Measurements from ENCODE around the gene ASIC3.
"Not testable (repeated sequence)": the region's sequence is repeated elsewhere in the genome, so short reads cannot be mapped to it uniquely, and the experiment has no call there.

Gene ASIC3

DNA sequence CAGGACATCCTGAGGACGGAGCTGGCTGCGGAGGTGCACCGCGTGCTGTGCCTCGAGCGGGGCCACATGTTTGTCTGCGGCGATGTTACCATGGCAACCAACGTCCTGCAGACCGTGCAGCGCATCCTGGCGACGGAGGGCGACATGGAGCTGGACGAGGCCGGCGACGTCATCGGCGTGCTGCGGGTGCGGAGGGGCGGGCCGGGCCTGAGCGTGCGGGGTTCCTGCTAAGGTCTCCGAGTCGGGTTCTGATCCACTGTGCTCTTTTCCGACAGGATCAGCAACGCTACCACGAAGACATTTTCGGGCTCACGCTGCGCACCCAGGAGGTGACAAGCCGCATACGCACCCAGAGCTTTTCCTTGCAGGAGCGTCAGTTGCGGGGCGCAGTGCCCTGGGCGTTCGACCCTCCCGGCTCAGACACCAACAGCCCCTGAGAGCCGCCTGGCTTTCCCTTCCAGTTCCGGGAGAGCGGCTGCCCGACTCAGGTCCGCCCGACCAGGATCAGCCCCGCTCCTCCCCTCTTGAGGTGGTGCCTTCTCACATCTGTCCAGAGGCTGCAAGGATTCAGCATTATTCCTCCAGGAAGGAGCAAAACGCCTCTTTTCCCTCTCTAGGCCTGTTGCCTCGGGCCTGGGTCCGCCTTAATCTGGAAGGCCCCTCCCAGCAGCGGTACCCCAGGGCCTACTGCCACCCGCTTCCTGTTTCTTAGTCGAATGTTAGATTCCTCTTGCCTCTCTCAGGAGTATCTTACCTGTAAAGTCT, 34.4 kb upstream of the ASIC3 start:
- no peak for FAIRE-seq
- no peak for DNase-seq (ENCODE audit: insufficient read length, low spot score)

DNA sequence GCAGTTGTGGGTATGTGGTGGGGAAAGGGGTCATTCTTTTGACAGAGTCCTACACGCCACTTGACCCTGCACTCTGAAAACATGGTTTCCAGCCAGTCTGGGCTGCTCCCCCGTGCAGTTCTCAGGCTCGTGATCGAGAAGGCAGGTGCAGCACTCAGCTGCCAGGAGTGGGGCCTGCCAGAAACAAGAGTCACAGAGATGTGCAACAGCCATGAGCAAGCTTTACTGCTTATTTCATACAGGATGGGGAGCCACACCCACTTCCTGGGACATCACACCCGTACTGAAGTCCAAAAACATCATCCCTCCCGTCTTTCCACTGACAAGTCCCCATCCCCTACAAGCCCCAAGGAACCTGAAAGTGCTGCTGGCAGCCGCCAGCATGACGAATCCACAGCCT, 33.4 kb upstream of the ASIC3 start:
- no peak for FAIRE-seq

DNA sequence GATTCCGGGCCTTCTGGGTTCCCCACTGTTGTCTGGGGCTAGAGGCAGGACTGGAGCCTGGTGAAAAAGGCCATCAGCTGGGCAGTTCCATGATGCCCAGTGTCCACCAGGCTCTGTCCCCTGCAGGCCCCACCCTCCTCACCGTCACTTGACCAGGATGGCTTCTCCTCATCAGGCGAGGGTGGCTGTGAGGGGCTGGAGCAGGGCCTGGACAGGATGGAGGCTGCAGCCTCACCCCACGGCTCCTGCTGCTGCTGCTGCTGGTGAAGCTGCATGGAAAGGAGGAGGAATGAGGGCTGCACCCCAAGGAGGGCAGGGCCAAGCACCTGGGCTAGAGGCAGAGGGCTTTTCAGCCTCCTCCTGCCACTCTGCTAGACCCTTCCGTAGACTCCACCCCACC, 32.4 kb upstream of the ASIC3 start:
- FAIRE-seq (no peak), DNase-seq (ENCODE audit: insufficient read length, low spot score) (no peak)

More for the DNA sequence above, 33.4 kb upstream of the ASIC3 start:
- no peak for DNase-seq (ENCODE audit: insufficient read length, low spot score)

DNA sequence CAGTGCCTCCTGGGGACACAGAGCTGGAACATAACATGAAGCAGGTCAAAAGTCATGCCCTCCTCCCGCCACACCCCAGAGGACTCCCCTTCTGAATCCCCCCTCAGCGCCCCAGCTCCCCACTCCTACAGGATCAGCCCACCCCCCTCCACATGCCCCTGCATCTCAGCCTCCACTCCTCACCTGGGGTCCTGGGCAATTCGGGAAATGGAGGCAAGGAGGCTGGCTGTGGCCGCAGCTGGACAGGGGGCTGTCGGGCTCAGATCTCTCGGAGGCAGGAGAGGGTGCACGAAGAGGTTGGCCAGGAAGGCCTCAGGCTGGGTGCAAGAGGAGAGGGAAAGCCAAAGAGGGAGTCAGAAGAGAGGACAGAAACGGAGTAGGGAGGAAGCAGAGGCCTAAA, 31.8 kb upstream of the ASIC3 start:
- DNase-seq (ENCODE audit: insufficient read length, low spot score) (no peak), FAIRE-seq (no peak)

DNA sequence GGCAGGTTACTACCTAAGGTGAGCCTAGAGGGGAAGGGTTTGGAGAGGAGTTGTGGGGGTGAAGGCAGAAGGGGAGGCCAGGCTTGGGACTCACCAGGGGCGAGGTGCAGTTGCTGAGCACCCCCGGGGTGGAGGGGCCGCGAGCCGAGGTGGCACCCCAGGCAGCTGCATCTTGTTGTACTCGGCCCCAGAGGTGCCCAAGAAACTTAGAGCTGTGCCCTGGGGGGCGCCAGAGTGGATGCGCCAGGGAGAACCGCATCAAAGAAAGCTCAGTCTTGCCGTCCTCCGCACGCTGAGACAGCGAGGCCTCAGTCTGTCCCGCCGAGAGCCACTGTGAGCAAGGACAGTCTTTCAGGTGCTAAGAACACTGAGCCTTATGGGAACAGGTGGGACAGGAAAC, 31.4 kb upstream of the ASIC3 start:
- DNase-seq (ENCODE audit: insufficient read length, low spot score) (no peak), FAIRE-seq (no peak)

DNA sequence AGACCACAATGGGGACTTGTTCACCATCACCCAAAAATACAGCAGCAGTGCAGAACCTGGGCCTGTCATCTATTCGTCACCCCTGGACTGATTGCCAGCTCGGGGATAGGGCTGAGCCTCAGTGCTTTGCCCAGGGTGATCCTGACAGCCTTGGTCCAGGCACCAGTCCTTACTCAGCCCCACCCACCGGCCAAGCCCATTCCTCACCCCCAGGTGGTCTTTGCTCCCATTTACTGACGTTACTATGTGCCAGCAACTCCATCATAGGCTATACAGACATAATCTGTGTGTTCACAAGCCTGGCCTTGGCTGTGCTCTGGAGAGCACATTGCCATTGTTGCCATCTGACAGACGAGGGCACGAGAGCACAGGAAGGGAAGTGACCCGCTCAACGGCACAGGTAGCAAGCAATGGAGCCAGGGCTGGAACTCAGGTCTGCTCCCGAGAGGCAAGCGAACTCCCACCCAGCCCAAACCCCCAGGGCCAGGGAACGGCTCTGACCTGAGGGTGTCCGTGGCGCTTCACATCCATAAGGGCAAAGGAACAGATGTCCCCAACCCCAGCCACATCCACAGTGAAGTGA, 30.9 kb upstream of the ASIC3 start:
- FAIRE-seq (no peak), DNase-seq (ENCODE audit: insufficient read length, low spot score) (no peak)

DNA sequence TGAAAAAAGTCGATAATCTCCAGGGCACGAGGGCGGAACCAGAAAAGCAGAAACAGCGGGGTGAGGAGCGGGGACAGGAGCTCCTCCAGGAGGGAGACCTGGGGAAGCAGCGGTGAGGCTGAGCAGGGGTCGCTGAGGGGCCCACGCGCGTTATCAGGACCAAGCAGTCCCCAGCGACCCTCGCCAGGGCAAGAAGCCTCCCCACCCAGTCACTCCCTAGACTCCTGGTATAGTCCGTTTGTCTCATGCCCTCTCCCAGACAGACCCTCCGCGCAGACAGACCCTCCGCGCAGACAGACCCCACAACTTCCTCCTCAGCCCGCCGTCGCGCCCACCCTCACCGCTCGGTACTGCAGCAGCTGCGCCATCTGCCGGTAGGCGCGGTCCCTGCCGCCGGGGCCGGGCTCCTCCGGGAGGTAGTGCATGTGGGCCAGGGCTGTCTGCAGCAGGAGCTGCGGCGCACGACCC, 30.3 kb upstream of the ASIC3 start:
- peak; percentile 63 for DNase-seq (ENCODE audit: insufficient read length, low spot score)
- FAIRE-seq: peak; percentile 44

DNA sequence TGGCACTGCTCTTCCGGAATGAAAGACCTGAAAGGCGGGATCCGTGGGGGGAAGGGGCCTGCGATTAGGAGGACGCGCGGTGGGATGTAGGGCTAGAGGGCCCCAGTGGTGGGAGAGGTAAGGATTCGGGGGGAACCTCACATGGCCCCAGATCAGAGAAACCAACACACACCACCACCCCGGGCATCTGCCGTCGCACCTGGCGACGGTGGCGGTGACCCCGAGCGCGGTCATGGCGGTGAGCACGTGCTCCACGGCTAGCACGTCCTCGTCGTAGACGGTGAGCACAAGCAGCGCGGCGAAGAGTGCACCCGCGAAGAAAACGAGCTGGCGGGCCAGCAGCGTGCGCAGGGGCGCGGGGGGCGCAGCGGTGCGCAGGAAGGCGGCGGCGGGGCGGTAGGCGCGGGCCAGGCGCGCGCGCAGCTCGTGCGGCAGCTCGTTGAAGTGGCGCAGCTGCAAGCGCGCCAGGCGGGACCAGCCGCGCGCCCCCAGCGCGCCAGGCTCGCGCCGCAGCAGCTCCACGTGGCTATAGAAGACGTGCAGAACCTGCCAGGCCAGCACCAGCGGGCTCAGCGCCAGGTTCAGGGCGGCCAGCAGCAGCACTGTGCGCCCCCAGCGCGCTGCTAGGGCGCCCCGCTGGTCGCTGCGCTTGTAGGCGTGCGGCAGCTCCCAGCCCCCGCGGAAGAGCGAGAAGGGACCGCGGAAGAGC, 29.8 kb upstream of the ASIC3 start:
- no peak for DNase-seq (ENCODE audit: insufficient read length, low spot score)
- no peak for FAIRE-seq

DNA sequence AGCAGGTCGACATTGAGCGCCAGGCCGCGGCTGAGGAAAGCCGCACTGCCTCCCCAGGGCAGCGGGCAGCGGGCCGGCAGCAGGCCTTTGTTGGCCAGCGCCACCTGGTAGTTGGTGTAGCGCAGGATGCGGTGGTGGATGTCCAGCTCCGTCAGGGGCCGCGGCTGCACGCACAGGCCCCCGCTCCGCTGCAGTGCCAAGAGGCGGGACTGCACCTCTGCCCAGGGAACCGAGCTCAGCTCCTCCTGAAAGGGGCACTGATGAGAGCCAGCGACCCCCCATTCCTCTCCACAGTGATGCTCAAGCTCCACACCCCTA, 29.2 kb upstream of the ASIC3 start:
- FAIRE-seq (no peak), DNase-seq (ENCODE audit: insufficient read length, low spot score) (no peak)

DNA sequence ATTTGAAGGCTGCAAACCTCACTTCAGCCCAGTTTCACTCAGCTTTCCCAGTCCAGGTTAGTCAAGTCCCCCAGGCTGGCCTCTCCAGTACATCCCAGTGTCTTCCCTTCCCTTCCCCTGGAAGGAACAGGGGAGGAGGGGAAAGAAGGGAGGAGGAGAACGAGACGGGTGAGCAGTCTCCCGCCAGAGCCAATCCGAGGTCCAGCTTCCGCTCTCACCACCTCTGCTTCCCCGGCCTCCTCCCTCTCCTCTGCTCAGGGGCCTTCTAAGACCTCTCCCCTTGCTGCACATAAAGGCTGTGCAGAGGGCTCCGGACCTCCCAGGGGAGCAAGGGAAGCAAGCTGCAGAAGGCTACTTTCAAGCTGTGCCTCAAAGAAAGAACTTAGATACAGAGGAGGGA, 28.1 kb upstream of the ASIC3 start:
- no peak for FAIRE-seq
- no peak for DNase-seq (ENCODE audit: insufficient read length, low spot score)

DNA sequence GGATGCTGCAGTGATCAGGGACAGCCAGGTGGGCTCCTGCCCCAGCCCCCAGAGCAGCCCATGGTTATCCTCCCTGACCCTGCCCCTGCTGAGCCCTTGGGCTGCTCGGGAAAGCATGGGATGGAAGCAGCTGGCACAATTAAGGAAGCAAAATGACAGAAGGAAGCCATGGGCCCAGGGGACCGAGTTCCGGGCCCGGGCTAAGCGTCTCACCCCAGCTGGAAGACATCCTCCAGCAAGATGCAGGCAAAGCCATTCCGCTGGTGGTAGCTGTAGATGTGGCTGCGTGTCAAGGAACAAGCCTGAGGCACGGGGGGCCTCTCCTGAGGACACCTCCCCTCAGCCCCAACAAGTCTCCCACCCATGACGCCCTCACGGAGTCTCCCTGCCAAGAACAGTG, 25.1 kb upstream of the ASIC3 start:
- no peak for FAIRE-seq
- no peak for DNase-seq (ENCODE audit: insufficient read length, low spot score)

DNA sequence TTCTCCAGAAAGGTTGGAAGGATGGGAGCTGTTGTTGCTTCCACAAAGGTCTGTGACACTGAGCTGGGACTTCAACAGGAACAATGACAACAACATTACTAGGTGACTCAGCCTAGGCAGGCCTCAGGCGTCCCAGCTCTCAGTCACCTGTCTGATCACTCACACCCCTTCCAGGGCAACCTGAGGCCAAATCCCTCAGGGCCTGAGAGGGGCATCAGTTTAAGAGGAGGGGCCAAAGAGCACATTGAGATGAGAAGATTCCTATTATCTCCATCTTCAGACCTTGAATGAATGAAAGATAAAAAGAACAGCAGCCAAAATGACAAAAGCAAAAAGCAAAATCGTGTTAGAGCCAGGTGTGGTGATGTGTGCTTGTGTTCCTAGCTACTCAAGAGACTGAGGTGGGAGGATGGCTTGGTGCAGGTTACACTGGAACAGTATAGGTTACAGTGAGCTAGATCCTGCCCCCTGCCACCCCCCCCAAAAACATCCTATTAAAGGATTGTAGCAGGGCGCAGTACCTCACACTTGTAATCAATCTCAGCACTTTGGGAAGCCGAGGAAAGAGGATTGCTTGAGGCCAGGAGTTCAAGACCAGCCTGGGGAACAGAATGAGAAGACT, 23.8 kb upstream of the ASIC3 start, which contains the start of gene ATG9B:
Gene ATG9B (minus strand): TSS at position 60 of the 622 bp plus-strand sequence. CDS start 71 bp downstream, outside the sequence.
- DNase-seq (ENCODE audit: insufficient read length, low spot score): no peak
- no peak for FAIRE-seq

DNA sequence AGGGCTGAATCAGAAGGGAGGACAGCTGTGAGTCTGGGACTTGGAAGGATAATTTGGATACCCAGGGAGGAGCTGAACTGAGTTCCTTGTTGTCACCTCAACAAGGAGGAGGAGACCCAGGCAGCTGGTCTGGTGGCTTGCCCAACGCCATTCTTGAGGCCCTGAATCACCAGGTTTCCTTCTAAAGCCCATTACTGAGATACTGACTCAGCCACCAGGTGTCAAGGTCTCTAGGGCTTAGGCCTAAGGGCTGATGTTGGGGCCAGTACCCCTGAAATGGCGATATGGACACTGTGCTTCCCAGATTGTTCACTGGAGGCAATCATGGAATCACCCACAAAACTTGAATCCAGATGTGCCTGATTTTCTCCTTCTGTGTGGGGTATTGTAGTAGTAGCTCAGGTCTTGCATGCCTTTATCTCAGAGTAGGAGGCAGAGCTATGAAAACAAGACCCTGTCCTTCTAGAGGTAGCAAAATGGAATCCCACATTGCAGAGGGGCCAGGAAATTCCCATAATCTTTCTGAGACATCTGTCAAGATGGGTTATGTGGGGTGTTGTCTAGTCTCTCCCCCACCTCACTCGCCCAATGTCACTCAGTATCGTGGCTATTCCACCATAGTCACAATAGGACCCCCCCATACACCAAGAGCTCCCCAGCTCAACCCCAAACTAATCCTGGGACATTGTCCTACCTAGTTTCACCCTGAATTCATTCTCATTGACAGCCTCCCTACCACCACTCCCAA, 22.2 kb upstream of the ASIC3 start:
- no peak for FAIRE-seq
- no peak for DNase-seq (ENCODE audit: insufficient read length, low spot score)

DNA sequence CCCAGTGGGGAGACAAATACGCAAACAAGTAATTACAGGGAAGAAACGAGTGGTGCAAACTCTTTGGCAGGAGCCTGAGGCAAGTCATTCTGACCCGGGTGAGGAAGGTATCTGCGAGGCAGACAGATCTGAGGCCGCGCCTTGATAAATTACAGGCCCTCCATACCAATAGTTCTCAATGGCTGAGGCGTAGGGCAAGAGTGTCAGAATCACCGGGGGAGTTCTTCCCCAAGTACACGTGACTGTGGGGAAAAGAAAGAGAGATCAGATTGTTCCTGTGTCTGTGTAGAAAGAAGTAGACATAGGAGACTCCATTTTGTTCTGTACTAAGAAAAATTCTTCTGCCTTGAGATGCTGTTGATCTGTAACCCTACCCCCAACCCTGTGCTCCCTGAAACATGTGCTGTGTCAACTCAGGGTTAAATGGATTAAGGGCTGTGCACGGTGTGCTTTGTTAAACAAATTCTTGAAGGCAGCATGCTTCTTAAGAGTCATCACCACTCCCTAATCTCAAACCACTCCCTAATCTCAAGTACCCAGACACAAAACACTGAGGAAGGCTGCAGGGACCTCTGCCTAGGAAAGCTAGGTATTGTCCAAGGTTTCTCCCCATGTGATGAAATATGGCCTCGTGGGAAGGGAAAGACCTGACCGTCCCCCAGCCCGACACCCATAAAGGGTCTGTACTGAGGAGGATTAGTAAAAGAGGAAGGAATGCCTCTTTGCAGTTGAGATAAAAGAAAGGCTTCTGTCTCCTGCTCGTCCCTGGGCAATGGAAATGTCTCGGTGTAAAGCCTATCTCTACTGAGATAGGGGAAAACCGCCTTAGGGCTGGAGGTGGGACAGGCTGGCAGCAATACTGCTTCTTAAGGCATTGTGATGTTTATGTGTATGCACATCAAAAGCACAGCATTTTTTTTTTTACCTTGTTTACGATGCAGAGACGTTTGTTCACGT, 21.3 kb upstream of the ASIC3 start:
- FAIRE-seq; DNase-seq (ENCODE audit: insufficient read length, low spot score): not testable (repeated sequence)

DNA sequence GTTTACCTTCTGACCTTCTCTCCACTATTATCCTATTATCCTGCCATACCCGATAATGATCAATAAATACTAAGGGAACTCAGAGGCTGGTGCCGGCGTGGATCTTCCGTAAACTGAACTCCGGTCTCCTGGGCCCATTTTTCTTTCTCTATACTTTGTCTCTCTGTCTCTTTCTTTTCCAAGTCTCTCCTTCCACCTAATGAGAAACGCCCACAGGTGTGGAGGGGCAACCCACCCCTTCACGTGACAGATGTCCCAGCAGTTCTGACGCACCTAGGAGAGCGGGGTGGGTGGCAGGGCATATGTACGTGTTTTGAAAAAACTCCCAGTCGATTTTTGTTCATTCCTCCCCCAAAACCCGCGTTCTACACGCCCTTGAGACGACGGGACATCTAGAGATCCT, 20.6 kb upstream of the ASIC3 start:
- not testable (repeated sequence) for DNase-seq (ENCODE audit: insufficient read length, low spot score); FAIRE-seq

DNA sequence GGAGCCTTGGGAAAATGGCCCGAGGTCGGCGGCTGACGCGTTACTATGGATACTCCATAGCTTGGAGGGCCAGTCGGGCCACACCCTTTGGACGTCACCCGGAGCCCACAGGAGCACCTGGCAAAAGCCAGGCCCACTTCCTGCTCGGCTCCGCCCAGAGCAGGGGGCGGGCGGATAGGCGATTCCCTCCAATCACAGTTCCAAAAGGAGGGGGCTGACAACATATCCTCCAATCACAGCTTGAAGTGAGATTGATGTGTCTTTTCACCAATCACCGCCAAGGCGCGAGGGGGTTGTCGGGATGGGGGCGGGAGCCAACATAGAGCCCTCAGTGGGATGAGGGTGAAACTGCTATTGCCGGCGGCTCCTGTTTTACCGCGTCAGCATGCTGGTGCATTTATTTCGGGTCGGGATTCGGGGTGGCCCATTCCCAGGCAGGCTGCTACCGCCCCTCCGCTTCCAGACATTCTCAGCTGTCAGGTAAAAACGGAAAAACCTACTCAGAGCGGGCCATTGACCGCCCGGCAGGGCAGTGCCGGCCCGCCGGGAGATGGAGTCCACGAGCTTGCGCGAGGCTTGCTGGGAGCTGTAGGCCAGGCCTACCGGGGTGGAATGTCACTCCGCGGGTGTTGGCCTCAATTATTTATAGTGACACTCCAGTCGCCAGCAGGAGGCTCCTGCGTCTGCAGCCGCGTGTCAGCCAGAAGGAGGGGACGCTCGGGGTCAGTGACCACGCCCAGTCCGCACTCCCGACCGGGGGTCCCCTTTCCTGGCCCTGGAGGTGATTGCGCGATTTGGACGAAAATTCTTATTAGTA, 20.0 kb upstream of the ASIC3 start, which contains the start of gene ABCB8:
Gene ABCB8 (plus strand): TSS at position 320 of the 817 bp plus-strand sequence. CDS start 66 bp downstream, at position 386.
- peak; percentile 99 for DNase-seq (ENCODE audit: insufficient read length, low spot score)
- FAIRE-seq: peak; percentile 26

DNA sequence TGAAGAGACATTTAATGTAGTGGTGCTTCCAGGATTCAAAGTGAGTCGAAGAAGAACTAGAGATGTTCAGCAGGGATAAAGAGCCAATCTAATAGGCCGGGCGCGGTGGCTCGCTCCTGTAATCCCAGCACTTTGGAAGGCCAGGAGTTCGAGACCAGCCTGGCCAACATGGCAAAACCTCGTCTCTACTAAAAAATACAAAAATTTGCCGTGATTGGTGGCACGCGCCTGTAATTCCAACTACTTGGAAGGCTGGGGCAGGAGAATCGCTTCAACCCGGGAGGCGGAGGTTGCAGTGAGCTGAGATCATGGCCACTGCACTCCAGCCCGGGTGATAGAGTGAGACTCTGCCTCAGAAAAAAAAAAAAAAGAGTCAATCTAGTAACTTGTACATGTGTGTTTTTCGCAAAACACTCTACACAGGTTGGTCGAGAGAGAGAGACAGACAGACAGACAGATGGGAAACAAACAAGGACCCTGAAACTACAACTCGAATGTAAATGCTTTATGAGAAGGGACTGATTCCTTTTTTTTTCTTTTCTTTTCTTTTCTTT, 19.3 kb upstream of the ASIC3 start:
- no peak for FAIRE-seq
- DNase-seq (ENCODE audit: insufficient read length, low spot score): no peak

DNA sequence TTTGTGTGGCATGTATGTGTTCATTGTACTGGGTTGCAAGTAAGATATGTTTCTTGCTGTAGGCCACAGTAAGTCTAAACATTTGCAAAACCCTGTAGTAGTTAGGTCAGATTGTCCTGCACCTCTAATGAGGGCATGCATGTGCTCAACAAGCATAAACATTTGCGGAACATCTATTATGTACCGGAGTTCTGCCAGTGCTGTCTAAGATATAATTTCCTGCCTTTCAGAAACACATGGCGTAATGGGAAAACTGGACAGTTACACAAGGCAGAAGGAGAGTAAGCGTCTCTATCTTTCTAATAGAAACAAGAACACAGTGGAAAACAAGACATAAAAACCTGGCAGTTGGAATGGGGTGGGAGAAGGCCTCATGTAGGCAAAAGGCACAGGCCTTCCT, 17.3 kb upstream of the ASIC3 start:
- DNase-seq (ENCODE audit: insufficient read length, low spot score) (no peak), FAIRE-seq (no peak)

Data from HTR-8/SVneo (cell line).